HG02588 (cell line): ENCODE results near the gene KLF17.
"Not testable (repeated sequence)": the region's sequence is repeated elsewhere in the genome, so short reads cannot be mapped to it uniquely, and the experiment has no call there.

Source experiments
- ATAC-seq: cut with Tn5 transposase; IDR thresholded peaks from one replicate; pipeline ENCODE4 v1.9.1; 2021; ENCODE audit warnings: mild to moderate bottlenecking, moderate library complexity; ENCODE audit not compliant: unreplicated experiment

Gene KLF17

GRCh38 chr1:44108241-44108640 lies 10.4 kb upstream of the KLF17 start:
- ATAC-seq: no peak

GRCh38 chr1:44108971-44109370 lies 9.7 kb upstream of the KLF17 start:
- ATAC-seq: no peak

GRCh38 chr1:44110916-44111315 lies 7.7 kb upstream of the KLF17 start:
- no peak for ATAC-seq

GRCh38 chr1:44111861-44112260 lies 6.8 kb upstream of the KLF17 start:
- no peak for ATAC-seq

GRCh38 chr1:44112486-44112885 lies 6.1 kb upstream of the KLF17 start:
- ATAC-seq: no peak

- no peak for ATAC-seq
Observed at GRCh38 chr1:44113095-44113609, 5.5 kb upstream of the KLF17 start.

- no peak for ATAC-seq
Observed at GRCh38 chr1:44114098-44114497, 4.5 kb upstream of the KLF17 start.

- ATAC-seq: not testable (repeated sequence)
Observed at GRCh38 chr1:44117272-44117671, 1.3 kb upstream of the KLF17 start.

- ATAC-seq: no peak
Observed at GRCh38 chr1:44119525-44119924, 904 bp downstream of the KLF17 start.

GRCh38 chr1:44120398-44120949 lies 1.9 kb downstream of the KLF17 start:
- no peak for ATAC-seq

- no peak for ATAC-seq
Observed at GRCh38 chr1:44129616-44130500, 11.2 kb downstream of the KLF17 start.

- ATAC-seq: no peak
Observed at GRCh38 chr1:44131411-44131810, 12.8 kb downstream of the KLF17 start.

- ATAC-seq: no peak
Observed at GRCh38 chr1:44134071-44134920, 15.7 kb downstream of the KLF17 start.

- ATAC-seq: no peak
Observed at GRCh38 chr1:44135886-44136285, 17.3 kb downstream of the KLF17 start.

GRCh38 chr1:44138239-44138638 lies 19.6 kb downstream of the KLF17 start:
- no peak for ATAC-seq

GRCh38 chr1:44139565-44139964 lies 20.9 kb downstream of the KLF17 start:
- ATAC-seq: not testable (repeated sequence)

GRCh38 chr1:44141531-44141930 lies 22.9 kb downstream of the KLF17 start, which contains the start of gene KLF18:
Gene KLF18, minus strand, starts transcription at chr1:44141631. Its CDS starts 0 bp downstream, at chr1:44141631.
- no peak for ATAC-seq

- ATAC-seq: no peak
Observed at GRCh38 chr1:44144962-44145756, 26.5 kb downstream of the KLF17 start.

GRCh38 chr1:44146536-44147361 lies 28.1 kb downstream of the KLF17 start:
- ATAC-seq: no peak

- ATAC-seq: no peak
Observed at GRCh38 chr1:44147582-44147981, 29.0 kb downstream of the KLF17 start.
